IPS-18a (cell line): ENCODE data around the gene ITPR3.
A peak's percentile ranks its signal among the peaks of the same experiment; 100 is the strongest.
"Not testable (repeated sequence)": the region's sequence is repeated elsewhere in the genome, so short reads cannot be mapped to it uniquely, and the experiment has no call there.

ENCODE experiments used
- H3K27ac ChIP-seq: one replicate; pipeline ENCODE4 v1.5.1; 2013; ENCODE audit warnings: low read length
- H3K27me3 ChIP-seq: one replicate; pipeline ENCODE4 v1.6.1; 2013; ENCODE audit warnings: mild to moderate bottlenecking, low read length; ENCODE audit not compliant: control insufficient read depth, insufficient read depth
- H3K36me3 ChIP-seq: one replicate; pipeline ENCODE4 v1.6.1; 2013; ENCODE audit warnings: low read depth, low read length; ENCODE audit not compliant: control insufficient read depth
- H3K4me1 ChIP-seq: one replicate; pipeline ENCODE4 v1.6.1; 2013; ENCODE audit warnings: low read depth, low read length; ENCODE audit not compliant: control insufficient read depth
- H3K4me3 ChIP-seq: one replicate; pipeline ENCODE4 v1.5.1; 2013; ENCODE audit warnings: low read length
- H3K9ac ChIP-seq: one replicate; pipeline ENCODE4 v1.6.1; 2013; ENCODE audit warnings: mild to moderate bottlenecking, low read length, moderate library complexity
- H3K9me3 ChIP-seq: one replicate; pipeline ENCODE4 v1.6.1; 2013; ENCODE audit warnings: low read depth, low read length; ENCODE audit not compliant: control insufficient read depth

Gene ITPR3

DNA sequence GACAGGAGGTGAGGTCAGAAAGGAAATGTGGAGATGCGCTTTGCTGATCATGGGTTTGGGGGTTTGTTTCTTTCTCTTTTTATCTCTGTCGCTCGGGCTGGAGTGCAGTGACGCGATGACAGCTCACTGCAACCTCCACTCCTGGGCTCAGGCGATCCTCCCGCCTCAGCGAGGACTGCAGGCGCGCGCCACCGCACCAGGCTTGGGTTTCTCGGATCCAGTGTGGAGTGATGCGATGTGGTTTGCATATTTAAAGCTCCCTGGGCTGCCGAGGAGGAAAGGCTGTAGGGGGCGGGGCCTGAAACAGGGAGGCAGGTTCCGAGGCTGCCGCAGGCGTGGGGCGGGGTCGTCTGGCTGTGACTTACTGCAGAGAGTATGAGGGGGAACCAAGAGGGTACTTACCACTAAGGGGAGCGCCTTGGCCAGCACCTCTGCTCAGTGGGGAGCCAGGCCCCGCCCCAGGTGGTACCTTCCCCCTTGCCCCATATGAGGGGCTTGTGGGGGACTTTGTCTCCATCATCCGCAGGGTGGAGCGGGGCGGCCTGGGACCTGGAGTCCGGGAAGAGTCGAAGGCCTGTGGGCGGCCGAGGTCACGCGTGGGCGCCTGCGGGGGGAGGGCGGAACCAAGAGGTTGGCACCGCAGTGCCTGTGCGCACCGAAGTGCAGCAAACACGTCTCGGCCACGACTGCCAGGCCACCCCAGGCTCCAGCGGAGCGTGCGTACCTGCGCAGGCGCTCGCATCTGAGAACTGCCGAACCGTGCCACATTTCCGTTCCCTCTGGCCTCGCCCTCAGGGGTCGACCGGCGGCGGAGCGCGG lies 28.3 kb upstream of the ITPR3 start:
- no peaks in the 10 kb centered on the region for H3K9me3 ChIP-seq
- no peak overlapping the region for H3K27ac ChIP-seq
- H3K4me1 ChIP-seq = peaks cover 7% of the 10 kb centered on the region
- H3K27me3 ChIP-seq = no peaks in the 10 kb centered on the region
- peak overlapping the region; percentile 50 for H3K4me3 ChIP-seq
- no peaks in the 10 kb centered on the region for H3K36me3 ChIP-seq
- no peak overlapping the region for H3K9ac ChIP-seq

DNA sequence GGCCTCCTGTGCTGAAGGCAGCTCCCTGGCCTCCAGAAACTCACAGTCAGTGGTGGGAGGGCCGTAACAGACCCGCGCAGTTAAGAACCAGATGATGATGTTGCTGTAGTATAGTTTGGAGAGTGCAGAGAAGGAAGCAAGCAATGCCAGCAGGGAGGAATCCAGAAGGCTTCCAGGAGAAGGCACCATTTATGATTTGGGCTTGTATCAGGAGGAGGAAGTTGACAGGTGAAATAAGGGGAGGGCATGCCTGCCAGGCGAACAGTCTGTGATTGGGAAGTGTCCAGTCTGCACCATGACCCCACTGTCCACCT lies 27.8 kb upstream of the ITPR3 start:
- H3K9ac ChIP-seq = no peak overlapping the region
- H3K36me3 ChIP-seq = no peaks in the 10 kb centered on the region
- H3K27ac ChIP-seq = no peak overlapping the region
- peaks cover 7% of the 10 kb centered on the region for H3K4me1 ChIP-seq
- peak overlapping the region; percentile 50 for H3K4me3 ChIP-seq
- H3K27me3 ChIP-seq = no peaks in the 10 kb centered on the region
- H3K9me3 ChIP-seq = no peaks in the 10 kb centered on the region

DNA sequence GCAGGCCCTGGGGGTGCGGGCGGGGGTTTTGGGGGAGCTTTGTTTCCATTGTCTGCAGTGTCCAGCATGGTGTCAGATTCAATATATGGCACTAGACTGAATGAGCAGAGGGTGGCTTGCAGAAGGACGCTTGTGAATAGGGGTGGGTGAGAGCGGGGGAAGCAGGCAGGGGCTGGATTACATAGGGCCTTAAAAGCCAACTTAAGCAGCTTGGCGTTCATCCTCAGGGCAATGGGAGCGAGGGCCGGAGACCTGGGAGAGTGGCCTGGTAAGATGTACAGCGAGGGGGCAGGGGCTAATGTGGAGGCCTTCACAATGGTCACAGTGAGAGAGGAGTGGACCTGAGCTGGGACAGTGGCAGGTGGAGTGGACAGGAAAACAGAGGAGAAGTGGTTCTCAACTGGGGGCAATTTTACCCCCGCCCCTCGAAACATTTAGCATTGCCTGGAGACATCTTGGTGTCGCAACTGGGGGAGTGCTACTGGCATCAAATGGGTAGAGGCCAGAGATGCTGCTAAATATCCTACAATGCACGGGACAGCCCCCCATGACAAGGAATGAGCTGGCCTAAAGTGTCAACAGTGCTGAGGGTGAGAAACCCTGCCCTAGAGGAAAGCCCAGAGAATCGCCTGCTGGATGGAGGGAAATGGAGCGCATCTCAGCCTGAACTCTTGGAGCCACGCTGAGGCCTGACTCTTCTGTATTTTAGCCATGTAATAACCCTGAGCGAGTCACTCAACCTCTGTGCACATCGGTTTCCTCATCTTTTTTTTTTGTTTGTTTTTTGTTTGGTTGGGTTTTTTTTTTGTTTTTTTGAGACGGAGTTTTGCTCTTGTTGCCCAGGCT lies 25.9 kb upstream of the ITPR3 start:
- no peak overlapping the region for H3K9ac ChIP-seq
- peaks cover 7% of the 10 kb centered on the region for H3K4me1 ChIP-seq
- no peak overlapping the region for H3K27ac ChIP-seq

DNA sequence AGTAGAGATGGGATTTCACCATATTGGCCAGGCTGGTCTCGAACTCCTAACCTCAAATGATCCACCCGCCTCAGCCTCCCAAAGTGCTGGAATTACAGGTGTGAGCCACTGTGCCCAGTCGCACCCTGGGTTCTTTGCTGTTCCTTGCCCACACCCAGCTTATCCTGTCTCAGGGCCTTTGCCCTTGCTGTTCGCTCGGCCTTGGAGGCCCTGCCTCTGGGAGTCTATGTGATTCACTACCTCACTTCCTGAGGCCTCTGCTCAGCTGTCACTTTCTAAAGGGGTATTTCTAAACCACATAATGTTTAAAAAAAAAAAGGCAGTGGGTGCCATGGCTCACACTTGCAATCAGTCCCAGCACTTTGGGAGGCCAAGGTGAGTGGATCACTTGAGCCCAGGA lies 24.2 kb upstream of the ITPR3 start:
- not testable (repeated sequence) for H3K9ac ChIP-seq, H3K9me3 ChIP-seq, H3K4me1 ChIP-seq, H3K27me3 ChIP-seq, H3K36me3 ChIP-seq, H3K27ac ChIP-seq, H3K4me3 ChIP-seq

More for the DNA sequence above, 25.9 kb upstream of the ITPR3 start:
- no peaks in the 10 kb centered on the region for H3K27me3 ChIP-seq
- no peaks in the 10 kb centered on the region for H3K36me3 ChIP-seq
- no peaks in the 10 kb centered on the region for H3K9me3 ChIP-seq
- no peak overlapping the region for H3K4me3 ChIP-seq

DNA sequence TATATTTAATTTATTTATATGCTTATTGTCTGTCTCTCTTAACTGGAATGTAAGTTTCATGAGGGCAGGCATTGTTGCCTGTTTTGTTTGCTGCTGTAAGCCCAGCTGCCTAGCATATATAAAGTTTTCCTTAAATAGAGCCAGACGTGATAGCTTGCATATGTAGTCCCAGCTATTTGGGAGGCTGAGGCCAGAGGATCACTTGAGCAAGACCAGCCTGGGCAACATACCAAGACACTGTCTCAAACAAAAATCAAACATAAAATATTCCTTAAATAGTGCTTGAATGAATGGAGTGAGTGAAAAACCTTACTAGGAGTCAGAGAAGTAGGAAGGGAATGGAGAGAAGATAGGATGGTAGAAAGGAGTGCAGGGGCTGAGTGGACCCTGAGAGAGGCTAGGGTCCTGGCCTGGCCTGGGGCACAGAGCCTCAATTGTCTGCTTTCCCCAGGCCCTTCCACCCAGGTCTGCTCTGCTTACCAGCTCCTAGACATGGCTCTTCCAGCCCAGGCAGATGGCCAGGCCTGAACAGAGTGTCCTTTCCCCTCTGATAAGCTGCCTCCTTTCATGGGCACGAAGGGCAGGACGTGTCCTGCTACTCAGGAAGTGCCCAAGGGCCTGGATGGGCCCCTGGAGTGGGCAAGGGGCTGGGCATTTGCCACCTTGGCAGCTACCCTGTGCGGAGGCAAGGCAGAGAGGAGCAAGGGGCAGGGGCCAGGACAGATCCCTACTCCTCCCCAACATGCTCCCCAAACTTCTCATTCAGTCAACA lies 23.4 kb upstream of the ITPR3 start:
- no peaks in the 10 kb centered on the region for H3K9me3 ChIP-seq
- no peaks in the 10 kb centered on the region for H3K36me3 ChIP-seq
- H3K27me3 ChIP-seq = no peaks in the 10 kb centered on the region
- H3K27ac ChIP-seq = no peak overlapping the region
- H3K9ac ChIP-seq = no peak overlapping the region
- H3K4me3 ChIP-seq = no peak overlapping the region
- peaks cover 3% of the 10 kb centered on the region for H3K4me1 ChIP-seq

DNA sequence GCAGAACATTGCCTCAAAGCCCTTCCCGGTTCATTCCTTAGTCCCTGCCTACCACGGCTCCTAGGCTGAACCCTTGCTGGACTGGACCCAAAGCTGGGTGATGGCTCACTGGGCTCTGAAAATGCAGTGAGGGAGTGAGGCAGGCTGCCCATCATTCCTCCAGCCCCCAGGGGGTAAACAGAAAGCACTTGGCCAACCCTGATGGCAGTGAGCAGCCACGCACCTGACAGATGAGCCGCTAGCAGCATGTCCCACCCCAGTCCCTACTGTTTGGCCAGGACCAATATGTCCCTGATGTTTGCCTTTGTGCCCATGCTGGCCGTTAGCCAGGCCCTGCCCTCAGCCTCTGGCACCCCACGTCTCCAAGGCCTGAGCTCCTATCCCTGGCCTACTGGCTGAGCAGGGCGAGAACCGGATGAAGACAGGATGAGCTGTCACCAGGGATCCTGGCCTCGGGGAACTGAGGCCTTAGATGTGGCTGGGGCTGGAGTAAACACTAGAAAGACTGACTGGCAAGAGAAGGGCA lies 21.6 kb upstream of the ITPR3 start:
- H3K4me1 ChIP-seq = no peaks in the 10 kb centered on the region
- no peak overlapping the region for H3K4me3 ChIP-seq
- no peaks in the 10 kb centered on the region for H3K27me3 ChIP-seq
- H3K9ac ChIP-seq = no peak overlapping the region
- no peak overlapping the region for H3K27ac ChIP-seq
- H3K9me3 ChIP-seq = no peaks in the 10 kb centered on the region
- H3K36me3 ChIP-seq = no peaks in the 10 kb centered on the region

DNA sequence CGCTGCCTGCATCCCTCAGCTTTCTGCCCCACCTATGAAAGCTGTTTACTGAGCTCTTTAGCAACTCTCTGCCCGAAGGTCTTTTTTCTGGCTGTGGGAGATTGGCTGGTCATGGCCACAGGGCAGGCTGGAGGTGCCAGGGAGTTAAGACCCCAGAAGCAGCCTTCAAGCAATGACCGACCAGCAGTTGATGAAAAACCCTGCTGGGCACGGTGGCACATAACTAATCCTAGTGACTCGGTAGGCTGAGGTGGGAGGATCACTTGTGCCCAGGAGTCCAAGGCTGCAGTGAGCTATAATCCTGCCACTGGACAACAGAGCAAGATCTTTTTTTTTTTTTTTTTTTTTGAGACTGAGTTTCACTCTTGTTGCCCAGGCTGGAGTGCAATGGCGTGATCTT lies 20.4 kb upstream of the ITPR3 start:
- no peak overlapping the region for H3K4me3 ChIP-seq
- H3K9me3 ChIP-seq = no peaks in the 10 kb centered on the region
- no peak overlapping the region for H3K27ac ChIP-seq
- H3K27me3 ChIP-seq = no peaks in the 10 kb centered on the region
- H3K4me1 ChIP-seq = no peaks in the 10 kb centered on the region
- H3K9ac ChIP-seq = no peak overlapping the region
- H3K36me3 ChIP-seq = no peaks in the 10 kb centered on the region

DNA sequence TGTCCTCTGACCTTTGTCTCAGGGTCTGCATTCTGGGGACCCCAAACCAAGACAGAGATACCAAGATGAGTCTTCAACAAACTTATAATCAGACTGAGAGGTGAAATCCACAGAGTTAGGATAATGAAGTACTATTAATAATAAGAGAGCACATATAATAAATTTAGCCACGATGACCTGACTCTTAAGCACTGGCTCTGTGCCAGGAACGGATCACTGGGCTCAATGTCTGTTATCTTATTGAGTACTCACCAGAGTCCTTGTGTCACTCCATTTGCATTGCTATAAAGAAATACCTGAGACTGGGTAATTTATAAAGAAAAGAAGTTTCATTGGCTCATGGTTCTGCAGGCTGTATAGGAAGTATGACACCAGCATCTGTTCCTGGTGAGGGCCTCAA lies 18.9 kb upstream of the ITPR3 start:
- H3K36me3 ChIP-seq = no peaks in the 10 kb centered on the region
- no peak overlapping the region for H3K4me3 ChIP-seq
- no peaks in the 10 kb centered on the region for H3K27me3 ChIP-seq
- no peak overlapping the region for H3K9ac ChIP-seq
- H3K27ac ChIP-seq = no peak overlapping the region
- H3K9me3 ChIP-seq = no peaks in the 10 kb centered on the region
- H3K4me1 ChIP-seq = peaks cover 4% of the 10 kb centered on the region

DNA sequence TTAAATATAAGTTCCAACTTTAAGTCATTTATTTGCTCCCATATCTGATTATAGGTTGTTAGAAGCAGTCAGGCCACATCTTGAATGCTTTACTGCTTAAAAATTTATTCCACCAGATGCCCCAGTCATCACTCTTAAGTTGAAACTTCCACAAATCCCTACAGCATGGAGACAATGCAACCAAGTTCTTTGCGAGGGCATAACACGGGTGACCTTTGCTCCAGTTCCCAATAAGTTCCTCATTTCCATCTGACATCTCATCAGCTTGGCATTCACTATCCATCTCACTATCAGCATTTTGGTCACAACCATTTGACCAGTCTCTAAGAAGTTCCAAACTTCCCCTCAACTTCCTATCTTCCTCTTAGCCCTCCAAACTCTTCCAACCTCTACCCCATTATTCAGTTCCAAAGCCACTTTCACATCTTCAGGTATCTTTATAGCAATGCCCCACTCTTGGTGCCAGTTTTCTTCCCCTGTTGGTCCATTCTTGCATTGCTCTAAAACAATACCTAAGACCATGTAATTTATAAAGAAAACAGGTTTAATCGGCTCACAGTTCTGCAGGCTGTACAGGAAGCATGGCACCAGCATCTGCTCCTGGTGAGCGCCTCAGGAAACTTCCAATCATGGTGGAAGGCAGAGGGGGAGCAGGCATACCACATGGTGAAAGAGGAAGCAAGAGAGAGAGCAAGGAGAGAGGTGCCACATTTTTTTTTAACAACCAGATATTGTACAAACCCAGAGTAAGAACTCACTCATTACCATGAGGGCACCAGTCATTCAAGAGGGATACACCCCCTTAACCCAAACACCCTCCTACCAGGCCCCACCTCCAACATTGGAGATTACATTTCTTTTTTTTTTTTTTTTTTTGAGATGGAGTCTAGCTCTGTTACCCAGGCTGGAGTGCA lies 15.9 kb upstream of the ITPR3 start:
- Histone ChIP-seq H3K27ac (no peak overlapping the region), H3K9ac (no peak overlapping the region), H3K9me3 (no peaks in the 10 kb centered on the region), H3K4me1 (peaks cover 13% of the 10 kb centered on the region), H3K36me3 (no peaks in the 10 kb centered on the region), H3K4me3 (no peak overlapping the region), H3K27me3 (no peaks in the 10 kb centered on the region)

DNA sequence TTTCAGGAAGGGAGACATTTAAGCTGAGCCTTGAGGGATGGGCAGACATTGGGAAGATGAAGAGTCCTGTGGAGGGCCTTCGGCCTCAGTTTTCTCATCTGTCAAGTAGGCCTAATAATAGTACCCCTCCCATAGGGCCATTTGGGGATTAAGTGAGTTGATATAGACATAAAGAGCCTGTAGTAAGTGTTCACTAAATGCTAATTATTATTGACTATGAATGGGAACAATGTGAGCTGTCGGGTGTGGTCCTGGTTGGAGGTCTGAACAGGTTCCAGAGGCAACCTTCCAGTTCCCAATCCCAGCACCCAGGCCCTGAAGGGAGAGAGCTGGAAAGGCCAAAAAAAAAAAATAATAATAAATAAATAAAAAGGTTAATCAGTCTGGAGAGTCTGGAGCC lies 14.5 kb upstream of the ITPR3 start:
- Histone ChIP-seq H3K4me1 (peaks cover 26% of the 10 kb centered on the region), H3K27ac (no peak overlapping the region)

More for the DNA sequence above, 14.5 kb upstream of the ITPR3 start:
- no peaks in the 10 kb centered on the region for H3K9me3 ChIP-seq
- no peaks in the 10 kb centered on the region for H3K27me3 ChIP-seq
- no peak overlapping the region for H3K9ac ChIP-seq
- H3K4me3 ChIP-seq = no peak overlapping the region
- H3K36me3 ChIP-seq = no peaks in the 10 kb centered on the region
